Erythroblast (primary cell): ENCODE measurements around the gene OPTC.

Experiments
- GATA1 ChIP-seq: IDR thresholded peaks from 2 replicates; pipeline ENCODE4 v1.6.1; 2011; ENCODE audit warnings: low read depth, mild to moderate bottlenecking, control low read depth, low read length, moderate library complexity
- POLR2A ChIP-seq: IDR thresholded peaks from 2 replicates; pipeline ENCODE4 v1.6.1; 2011; ENCODE audit warnings: mild to moderate bottlenecking, low read length

- TF ChIP-seq POLR2A, result no peak
- TF ChIP-seq GATA1, result no peak
Observed at GRCh38 chr1:203450479-203451149, 43.3 kb upstream of the OPTC start.
